GM06990 (cell line): ENCODE data around the gene APBB2.

ENCODE experiments used
- DNase-seq: peaks from one replicate; pipeline ENCODE4 v3.0.0-alpha.2; 2011; ENCODE audit not compliant: insufficient read length; ENCODE audit errors: extremely low read depth
- H3K27me3 ChIP-seq: replicated peaks from 2 replicates; pipeline ENCODE4 v1.6.0; 2011; ENCODE audit warnings: low read length; ENCODE audit not compliant: control insufficient read depth, insufficient read depth
- H3K36me3 ChIP-seq: 2 replicates; pipeline ENCODE4 v1.5.1; 2011; ENCODE audit warnings: low read length; ENCODE audit not compliant: control insufficient read depth, insufficient read depth
- H3K4me3 ChIP-seq: replicated peaks from 2 replicates; pipeline ENCODE4 v1.5.1; 2011; ENCODE audit warnings: low read depth, mild to moderate bottlenecking, control low read depth, low read length
- CTCF ChIP-seq: IDR thresholded peaks from 2 replicates; pipeline ENCODE4 v1.5.1; 2011; ENCODE audit warnings: low read length, control low read depth, mild to moderate bottlenecking, inconsistent platforms; ENCODE audit not compliant: insufficient read depth, poor library complexity, severe bottlenecking

Gene APBB2

GRCh38 chr4:41219421-41219950 is 5.1 kb upstream of the APBB2 start:
- DNase-seq, result no peak
- no peak for TF ChIP-seq CTCF
- Histone ChIP-seq H3K36me3 (no peaks in the 10 kb centered on the region), H3K27me3 (no peaks in the 10 kb centered on the region), H3K4me3 (no peak overlapping the region)

- H3K36me3 ChIP-seq, result no peaks in the 10 kb centered on the region
- no peaks in the 10 kb centered on the region for H3K27me3 ChIP-seq
- TF ChIP-seq CTCF, result no peak
- H3K4me3 ChIP-seq, result no peak overlapping the region
- no peak for DNase-seq
Measured at GRCh38 chr4:41218703-41219102, 4.4 kb upstream of the APBB2 start.

- no peak overlapping the region for H3K4me3 ChIP-seq
- H3K36me3 ChIP-seq, result no peaks in the 10 kb centered on the region
- H3K27me3 ChIP-seq, result no peaks in the 10 kb centered on the region
- DNase-seq, result no peak
- no peak for TF ChIP-seq CTCF
Measured at GRCh38 chr4:41217374-41217773, 3.0 kb upstream of the APBB2 start.

- no peaks in the 10 kb centered on the region for H3K36me3 ChIP-seq
- no peaks in the 10 kb centered on the region for H3K27me3 ChIP-seq
- TF ChIP-seq CTCF, result no peak
- H3K4me3 ChIP-seq, result peak overlapping the region; percentile 81
- no peak for DNase-seq
Measured at GRCh38 chr4:41217020-41217333, 2.6 kb upstream of the APBB2 start.

- H3K36me3 ChIP-seq, result no peaks in the 10 kb centered on the region
- H3K27me3 ChIP-seq, result no peaks in the 10 kb centered on the region
- peak; percentile 84 for DNase-seq
- peak; percentile 28 for TF ChIP-seq CTCF
- peak overlapping the region; percentile 81 for H3K4me3 ChIP-seq
Measured at GRCh38 chr4:41216294-41217019, 2.1 kb upstream of the APBB2 start.

GRCh38 chr4:41215969-41216293 is 1.6 kb upstream of the APBB2 start:
- no peak for DNase-seq
- Histone ChIP-seq H3K4me3 (peak overlapping the region; percentile 81), H3K27me3 (no peaks in the 10 kb centered on the region), H3K36me3 (no peaks in the 10 kb centered on the region)
- TF ChIP-seq CTCF, result no peak
